Left lobe of liver (tissue), 2 donors: ENCODE results near the gene RHBG. TPM values are rescaled to one million over a fixed set of nuclear protein-coding genes. Genes with fewer than 3 reads are reported as not detected.
"Not testable (repeated sequence)": the region's sequence is repeated elsewhere in the genome, so short reads cannot be mapped to it uniquely, and the experiment has no call there.

Experiments used
- ATAC-seq: fragments of 200-7000 bp; cut with Tn5 transposase; one replicate; pipeline ENCODE4 v1.9.1; 2020; ENCODE audit warnings: mild to moderate bottlenecking, moderate library complexity
- DNase-seq: peaks from one replicate; pipeline ENCODE4 v3.0.0-alpha.2; 2020; ENCODE audit warnings: low spot score
- total RNA-seq: library from RNA; stranded (reverse); gene quantifications from one replicate; pipeline ENCODE4 v1.2.1, GENCODE V29; 2021
- donor health status: DM: no; HTN: no; CAD: no; lungs with moderate emphysema.
- donor health status: DM: no; HTN: yes; CAD: no.

Gene RHBG
- 2.8 TPM for total RNA-seq

GRCh38 chr1:156368889-156369684 is at the start of gene RHBG:
TSS of gene RHBG (plus strand) at chr1:156369211. CDS start at chr1:156369250, 39 bp downstream.
- ATAC-seq (peak; percentile 93), DNase-seq (peak; percentile 79)

GRCh38 chr1:156319664-156320063 is 49.3 kb upstream of the RHBG start:
- ATAC-seq (peak; percentile 53), DNase-seq (no peak)

GRCh38 chr1:156320560-156320959 is 48.5 kb upstream of the RHBG start:
- ATAC-seq, result no peak
- DNase-seq, result no peak

- ATAC-seq, DNase-seq: not testable (repeated sequence)
Observed at GRCh38 chr1:156323179-156323578, 45.8 kb upstream of the RHBG start.

GRCh38 chr1:156336242-156336641 is 32.8 kb upstream of the RHBG start:
- ATAC-seq, result no peak
- DNase-seq, result no peak

GRCh38 chr1:156337052-156337887 is 31.7 kb upstream of the RHBG start:
- ATAC-seq, result peak; percentile 1
- DNase-seq, result no peak

GRCh38 chr1:156337888-156338179 is 31.2 kb upstream of the RHBG start:
- no peak for ATAC-seq
- DNase-seq, result no peak

- DNase-seq (peak; percentile 100), ATAC-seq (peak; percentile 94)
Observed at GRCh38 chr1:156338180-156338976, 30.6 kb upstream of the RHBG start, which contains the start of the genes CCT3 and TSACC. TSS of gene CCT3 (minus strand) at chr1:156338292. CDS start at chr1:156338184, 108 bp downstream. TSS of gene TSACC (plus strand) at chr1:156338526. CDS start at chr1:156339758, 1,232 bp downstream.

- ATAC-seq, result no peak
- DNase-seq, result no peak
Observed at GRCh38 chr1:156342166-156342955, 26.6 kb upstream of the RHBG start.

- DNase-seq (no peak), ATAC-seq (no peak)
Observed at GRCh38 chr1:156344409-156344808, 24.6 kb upstream of the RHBG start.

- ATAC-seq, DNase-seq: not testable (repeated sequence)
Observed at GRCh38 chr1:156346035-156346434, 23.0 kb upstream of the RHBG start.

GRCh38 chr1:156346636-156347035 is 22.4 kb upstream of the RHBG start:
- DNase-seq (no peak), ATAC-seq (no peak)

- no peak for ATAC-seq
- no peak for DNase-seq
Observed at GRCh38 chr1:156347331-156347730, 21.7 kb upstream of the RHBG start.

GRCh38 chr1:156352481-156352880 is 16.5 kb upstream of the RHBG start:
- not testable (repeated sequence) for ATAC-seq, DNase-seq

GRCh38 chr1:156356262-156356874 is 12.6 kb upstream of the RHBG start:
- ATAC-seq, result no peak
- DNase-seq, result no peak

GRCh38 chr1:156356875-156357534 is 12.0 kb upstream of the RHBG start:
- DNase-seq, result peak; percentile 79
- peak; percentile 99 for ATAC-seq

- ATAC-seq, result no peak
- DNase-seq, result no peak
Observed at GRCh38 chr1:156357977-156358376, 11.0 kb upstream of the RHBG start.

GRCh38 chr1:156358641-156359040 is 10.4 kb upstream of the RHBG start:
- ATAC-seq (no peak), DNase-seq (no peak)

- DNase-seq (no peak), ATAC-seq (no peak)
Observed at GRCh38 chr1:156359249-156359648, 9.8 kb upstream of the RHBG start.
